C4-2B (cell line): ENCODE measurements around the gene PKHD1.

ENCODE experiments used
- ZFX ChIP-seq: fragments of 450-650 bp; IDR thresholded peaks from 2 replicates; pipeline ENCODE4 v1.6.1; 2017
- TF ChIP-seq, protein P1 (sequence below): fragments of 450-650 bp; conservative IDR thresholded peaks from 2 replicates; pipeline ENCODE4 v1.5.1; 2017; ENCODE audit warnings: mild to moderate bottlenecking

DNA sequence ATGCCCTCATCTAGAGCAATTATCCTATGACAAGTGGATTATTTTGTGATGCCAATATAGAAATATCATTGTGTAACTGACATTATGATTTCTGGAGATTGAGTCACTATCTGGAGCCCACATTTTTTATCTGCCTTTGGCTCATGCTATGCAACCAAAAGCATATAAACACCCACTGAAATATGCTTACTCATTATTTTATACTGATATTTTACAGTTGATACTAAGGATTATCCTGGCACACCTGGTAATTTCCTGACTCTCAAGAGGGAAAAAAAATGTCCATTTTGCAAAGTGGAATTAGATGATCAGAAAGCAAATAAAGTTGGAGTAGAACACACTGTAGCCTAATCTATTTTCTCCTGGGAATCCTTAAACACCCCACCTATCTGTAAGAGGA, 154.5 kb downstream of the PKHD1 start:
- TF ChIP-seq, protein P1, sequence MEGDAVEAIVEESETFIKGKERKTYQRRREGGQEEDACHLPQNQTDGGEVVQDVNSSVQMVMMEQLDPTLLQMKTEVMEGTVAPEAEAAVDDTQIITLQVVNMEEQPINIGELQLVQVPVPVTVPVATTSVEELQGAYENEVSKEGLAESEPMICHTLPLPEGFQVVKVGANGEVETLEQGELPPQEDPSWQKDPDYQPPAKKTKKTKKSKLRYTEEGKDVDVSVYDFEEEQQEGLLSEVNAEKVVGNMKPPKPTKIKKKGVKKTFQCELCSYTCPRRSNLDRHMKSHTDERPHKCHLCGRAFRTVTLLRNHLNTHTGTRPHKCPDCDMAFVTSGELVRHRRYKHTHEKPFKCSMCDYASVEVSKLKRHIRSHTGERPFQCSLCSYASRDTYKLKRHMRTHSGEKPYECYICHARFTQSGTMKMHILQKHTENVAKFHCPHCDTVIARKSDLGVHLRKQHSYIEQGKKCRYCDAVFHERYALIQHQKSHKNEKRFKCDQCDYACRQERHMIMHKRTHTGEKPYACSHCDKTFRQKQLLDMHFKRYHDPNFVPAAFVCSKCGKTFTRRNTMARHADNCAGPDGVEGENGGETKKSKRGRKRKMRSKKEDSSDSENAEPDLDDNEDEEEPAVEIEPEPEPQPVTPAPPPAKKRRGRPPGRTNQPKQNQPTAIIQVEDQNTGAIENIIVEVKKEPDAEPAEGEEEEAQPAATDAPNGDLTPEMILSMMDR, result no peak
- no peak for TF ChIP-seq ZFX
